ENCODE data around the gene PDZD4.

DNA sequence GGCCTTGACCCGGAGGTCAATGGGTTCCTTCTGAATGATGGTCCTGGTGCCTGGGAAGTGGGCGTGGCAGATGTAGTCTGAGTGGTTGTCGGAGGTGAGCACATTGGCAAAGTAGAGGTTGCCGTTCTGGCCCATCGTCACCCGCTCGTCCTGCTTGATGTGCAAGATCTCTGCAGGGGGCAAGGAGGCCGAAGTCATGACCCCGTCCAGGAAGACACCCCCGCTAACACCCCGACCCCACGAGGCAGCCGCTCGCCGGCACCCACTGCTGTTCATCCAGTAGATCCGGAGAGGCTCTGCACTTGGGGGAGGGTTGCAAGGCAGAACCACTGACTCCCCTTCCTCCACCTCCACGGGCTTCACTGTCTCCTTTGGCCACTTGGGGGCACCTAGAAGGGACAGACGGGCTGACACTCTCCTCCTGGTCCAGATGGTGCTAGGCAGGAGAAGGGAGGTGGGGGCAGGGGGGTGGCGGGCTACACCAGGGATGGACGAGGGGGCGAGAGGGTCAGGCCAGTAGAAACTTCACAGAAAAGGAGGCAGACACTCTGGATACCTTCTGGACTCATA, 40.5 kb upstream of the PDZD4 start:
- TF ChIP-seq POLR2A (IDR thresholded peaks at IDR 0.05; ENCODE audit: low read depth, low read length) (no peak), CEBPB (IDR thresholded peaks at IDR 0.05; ENCODE audit: low read depth, low read length) (no peak), MAZ (IDR thresholded peaks at IDR 0.05; ENCODE audit: borderline replicate concordance, low read depth, low read length) (no peak), SMC3 (IDR thresholded peaks at IDR 0.05; ENCODE audit: low read depth, low read length) (no peak), RFX5 (IDR thresholded peaks at IDR 0.05; ENCODE audit: low read depth, low read length) (no peak), BHLHE40 (IDR thresholded peaks at IDR 0.05; ENCODE audit: low read depth, low read length) (no peak), FOS (IDR thresholded peaks at IDR 0.05; ENCODE audit: low read depth, low read length) (no peak), NFE2L2 (IDR thresholded peaks at IDR 0.05; ENCODE audit: low read depth, low read length) (no peak)
- TF ChIP-seq, protein P1, sequence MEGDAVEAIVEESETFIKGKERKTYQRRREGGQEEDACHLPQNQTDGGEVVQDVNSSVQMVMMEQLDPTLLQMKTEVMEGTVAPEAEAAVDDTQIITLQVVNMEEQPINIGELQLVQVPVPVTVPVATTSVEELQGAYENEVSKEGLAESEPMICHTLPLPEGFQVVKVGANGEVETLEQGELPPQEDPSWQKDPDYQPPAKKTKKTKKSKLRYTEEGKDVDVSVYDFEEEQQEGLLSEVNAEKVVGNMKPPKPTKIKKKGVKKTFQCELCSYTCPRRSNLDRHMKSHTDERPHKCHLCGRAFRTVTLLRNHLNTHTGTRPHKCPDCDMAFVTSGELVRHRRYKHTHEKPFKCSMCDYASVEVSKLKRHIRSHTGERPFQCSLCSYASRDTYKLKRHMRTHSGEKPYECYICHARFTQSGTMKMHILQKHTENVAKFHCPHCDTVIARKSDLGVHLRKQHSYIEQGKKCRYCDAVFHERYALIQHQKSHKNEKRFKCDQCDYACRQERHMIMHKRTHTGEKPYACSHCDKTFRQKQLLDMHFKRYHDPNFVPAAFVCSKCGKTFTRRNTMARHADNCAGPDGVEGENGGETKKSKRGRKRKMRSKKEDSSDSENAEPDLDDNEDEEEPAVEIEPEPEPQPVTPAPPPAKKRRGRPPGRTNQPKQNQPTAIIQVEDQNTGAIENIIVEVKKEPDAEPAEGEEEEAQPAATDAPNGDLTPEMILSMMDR (conservative IDR thresholded peaks at IDR 0.05; ENCODE audit: low read depth, low read length): no peak

Measured in IMR-90 (cell line).